Heart left ventricle (tissue), 13 donors: Measurements from ENCODE around the gene GREB1.

Experiments used
- CTCF ChIP-seq, 12 donors: fragments of 200-600 bp; sonication (generic) in 4 of 12; IDR thresholded peaks; one replicate each; pipeline versions ENCODE4 v1.5.0 to v1.8.0; 2018 to 2022; ENCODE audit warnings: antibody characterized with exemption in 12 of 12, mild to moderate bottlenecking in 5 of 12
- POLR2A ChIP-seq, 2 donors: fragments of 450-650 bp; IDR thresholded peaks; one replicate each; pipeline ENCODE4 v1.6.1; 2017; ENCODE audit warnings: antibody characterized with exemption in 2 of 2, mild to moderate bottlenecking in 2 of 2, moderate library complexity in 2 of 2
- donor health status: ischemic (EF 13 %, LVEDD 7.1; RV severe dilation, severe dysfunction).
- donor health status: DM: no; HTN: yes; CAD: no.
- donor health status: DM: no; HTN: no; CAD: no.
- donor health status: ischemic (EF 25% LVEDD 6.9; RV normal size, moderate dysfunction).
- donor health status: ischemic (EF 25% LVEDD 5.7; RV mildly dilated, moderate dysfunction).
- donor health status: ischemic (EF 35%, LVEDD 5.7; RV mildly dilated, moderate dysfunction).
- donor health status: nonischemic (EF 11% LVEDD 7.7; RV severe dilation, severe dysfunction).
- donor health status: DM: yes; HTN: yes; CAD: no.
- donor health status: PGD.
- donor health status: ischemic (EF 29% LVEDD 5.4; RV normal size, mild dysfunction).
- donor health status: nonischemic (EF 23%, LVEDD 6.1; RV moderate dilation, normal function).

- TF ChIP-seq CTCF (IDR thresholded peaks at IDR 0.05): no peak
- TF ChIP-seq POLR2A (IDR thresholded peaks at IDR 0.05): no peak
Measured at GRCh38 chr2:11528228-11528627, 5.6 kb upstream of the GREB1 start.
